Fibroblast of skin of scalp (primary cell): ENCODE measurements around the gene ATP1A3.

Source experiments
- DNase-seq: peaks from one replicate; pipeline ENCODE4 v3.0.0-alpha.2; 2013

ATP1A3 gene

DNA sequence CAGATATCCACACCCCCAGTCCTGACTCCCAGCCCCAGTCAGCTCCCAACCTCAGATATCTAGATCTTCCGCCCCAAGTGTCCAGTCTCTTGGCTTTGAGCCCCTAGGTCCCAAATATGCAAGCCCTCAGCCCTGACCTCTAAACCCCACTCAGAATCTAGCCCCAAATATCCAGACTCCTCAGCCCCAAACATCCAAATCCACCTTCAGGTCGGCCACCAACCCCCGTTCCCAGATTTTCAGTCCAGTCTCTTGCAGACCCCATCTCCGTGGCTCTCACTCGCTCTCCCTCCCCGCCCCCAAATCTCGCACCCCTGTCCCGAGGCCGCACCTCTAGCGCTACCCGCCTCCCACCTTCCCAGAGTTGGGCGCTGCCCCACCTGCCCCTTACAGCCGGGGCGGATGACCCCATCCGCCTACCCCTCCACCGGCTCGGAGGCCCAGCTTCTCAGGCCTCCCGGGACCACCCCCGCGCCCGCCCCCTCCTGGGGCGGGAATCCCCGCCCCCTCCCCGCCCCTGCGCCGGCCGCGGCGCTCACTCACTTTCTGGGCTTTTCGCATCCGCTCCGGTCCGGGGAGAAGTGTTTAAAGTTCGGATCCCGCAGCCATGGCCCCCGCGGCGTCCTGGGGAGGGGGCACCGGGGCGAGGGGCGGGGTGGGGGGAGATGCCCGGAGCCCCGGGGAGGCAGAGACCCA lies 66.4 kb downstream of the ATP1A3 start:
- DNase-seq: no peak

DNA sequence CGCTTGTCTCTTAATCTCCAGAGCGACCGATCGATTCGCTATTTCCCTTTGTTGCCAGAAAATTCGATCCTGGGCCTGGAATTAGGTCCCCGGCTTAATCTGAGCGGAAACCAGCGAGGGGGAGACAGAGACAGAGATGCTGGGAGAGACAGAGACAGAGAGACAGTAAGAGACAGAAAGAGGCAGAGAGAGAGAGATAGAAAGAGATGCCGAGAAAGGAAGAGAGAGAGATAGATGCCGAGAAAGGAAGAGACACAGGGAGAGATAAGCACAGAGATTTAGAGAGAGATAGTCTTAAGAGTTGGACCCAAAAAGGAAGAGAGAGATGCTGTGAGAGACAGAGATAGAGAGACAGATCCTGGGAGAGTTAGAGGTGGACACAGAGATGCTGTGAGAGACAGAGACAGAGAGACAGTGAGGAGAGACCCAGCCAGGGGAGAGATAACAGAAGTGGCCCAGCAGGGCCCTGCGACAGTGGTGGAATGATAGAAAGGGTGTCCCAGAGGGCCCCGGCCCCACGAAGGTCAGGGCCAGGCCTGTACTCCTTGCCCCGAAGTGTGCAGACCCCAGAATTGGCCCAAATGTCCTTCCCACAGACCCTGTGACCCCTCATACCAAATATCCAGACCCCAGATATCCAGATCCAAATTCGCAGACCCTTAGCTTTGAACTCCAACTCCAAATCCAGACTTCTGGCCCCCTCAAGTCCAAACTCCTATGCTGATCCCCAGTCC lies 67.1 kb downstream of the ATP1A3 start:
- DNase-seq: no peak

DNA sequence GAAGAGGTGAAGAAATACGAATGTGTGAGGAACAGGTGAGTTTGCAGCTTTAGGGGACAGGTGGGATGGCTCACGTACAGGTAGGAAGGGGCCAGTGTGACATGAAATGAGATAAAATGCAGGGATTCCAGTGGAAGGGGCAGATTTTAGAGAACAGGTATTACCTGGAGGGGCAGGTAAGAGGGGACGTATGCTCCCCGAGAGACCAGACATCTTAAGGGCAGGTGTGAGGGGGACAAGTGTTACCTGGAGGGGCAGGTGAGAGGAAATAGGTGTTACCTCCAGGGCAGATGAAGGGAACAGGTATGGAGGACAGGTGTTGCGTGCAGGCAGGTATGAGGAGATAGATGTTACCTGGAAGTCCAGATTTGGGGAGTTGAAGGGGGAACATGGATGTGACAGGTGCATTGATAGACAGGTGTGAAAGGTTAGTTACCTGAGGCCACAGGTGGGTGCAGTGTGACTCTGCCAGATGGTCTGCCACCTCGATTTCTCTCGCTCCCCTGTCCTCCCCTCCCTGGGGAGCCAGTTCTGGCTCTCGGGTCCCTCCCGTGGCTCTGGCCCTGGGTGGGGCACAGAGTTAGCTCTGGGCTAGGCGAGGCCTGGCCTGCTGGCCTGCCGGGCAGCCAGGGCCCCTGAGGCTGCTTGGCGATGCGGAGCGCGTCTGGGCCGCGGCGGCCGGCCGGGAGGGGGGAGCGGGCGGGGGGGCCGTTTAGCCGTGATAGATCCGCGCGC lies 67.8 kb downstream of the ATP1A3 start:
- DNase-seq: no peak

DNA sequence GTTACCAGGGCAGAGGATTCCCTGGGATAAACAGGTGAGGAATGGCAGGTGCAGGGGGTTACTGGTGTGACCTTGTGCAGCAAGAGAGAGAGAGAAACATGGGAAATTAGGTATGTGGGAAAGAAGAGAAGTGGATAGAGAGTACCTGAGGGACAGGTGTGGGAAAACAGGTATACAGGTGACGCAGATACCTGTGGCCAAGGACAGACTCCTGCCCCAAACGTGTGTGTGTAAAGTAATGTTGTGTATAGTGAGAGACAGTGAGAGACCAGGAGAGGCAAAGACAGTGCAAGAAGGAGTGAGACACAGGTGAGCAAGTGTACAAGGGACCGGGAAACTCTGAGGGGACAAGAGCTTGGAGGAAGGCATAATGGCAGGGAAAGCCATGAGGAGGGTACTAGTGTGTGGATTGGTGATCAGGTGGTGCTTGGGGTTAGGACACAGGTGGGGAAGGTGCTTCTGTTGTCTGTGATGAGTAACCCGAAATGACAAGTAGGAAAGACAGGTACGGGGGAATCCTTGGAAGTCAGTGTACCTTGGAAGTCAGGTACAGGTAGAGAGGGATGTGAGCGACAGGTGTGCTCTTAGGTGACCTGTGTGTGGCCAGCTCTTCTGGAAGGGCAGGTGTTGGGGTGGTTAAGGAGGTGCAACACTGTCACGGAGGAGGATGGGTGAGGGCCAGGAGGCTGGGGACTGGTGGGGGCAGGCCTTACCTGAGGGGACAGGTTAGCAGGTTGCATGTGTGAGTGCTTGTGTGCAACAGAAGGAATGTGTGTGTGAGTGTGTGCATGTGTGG lies 68.6 kb downstream of the ATP1A3 start:
- DNase-seq: no peak

DNA sequence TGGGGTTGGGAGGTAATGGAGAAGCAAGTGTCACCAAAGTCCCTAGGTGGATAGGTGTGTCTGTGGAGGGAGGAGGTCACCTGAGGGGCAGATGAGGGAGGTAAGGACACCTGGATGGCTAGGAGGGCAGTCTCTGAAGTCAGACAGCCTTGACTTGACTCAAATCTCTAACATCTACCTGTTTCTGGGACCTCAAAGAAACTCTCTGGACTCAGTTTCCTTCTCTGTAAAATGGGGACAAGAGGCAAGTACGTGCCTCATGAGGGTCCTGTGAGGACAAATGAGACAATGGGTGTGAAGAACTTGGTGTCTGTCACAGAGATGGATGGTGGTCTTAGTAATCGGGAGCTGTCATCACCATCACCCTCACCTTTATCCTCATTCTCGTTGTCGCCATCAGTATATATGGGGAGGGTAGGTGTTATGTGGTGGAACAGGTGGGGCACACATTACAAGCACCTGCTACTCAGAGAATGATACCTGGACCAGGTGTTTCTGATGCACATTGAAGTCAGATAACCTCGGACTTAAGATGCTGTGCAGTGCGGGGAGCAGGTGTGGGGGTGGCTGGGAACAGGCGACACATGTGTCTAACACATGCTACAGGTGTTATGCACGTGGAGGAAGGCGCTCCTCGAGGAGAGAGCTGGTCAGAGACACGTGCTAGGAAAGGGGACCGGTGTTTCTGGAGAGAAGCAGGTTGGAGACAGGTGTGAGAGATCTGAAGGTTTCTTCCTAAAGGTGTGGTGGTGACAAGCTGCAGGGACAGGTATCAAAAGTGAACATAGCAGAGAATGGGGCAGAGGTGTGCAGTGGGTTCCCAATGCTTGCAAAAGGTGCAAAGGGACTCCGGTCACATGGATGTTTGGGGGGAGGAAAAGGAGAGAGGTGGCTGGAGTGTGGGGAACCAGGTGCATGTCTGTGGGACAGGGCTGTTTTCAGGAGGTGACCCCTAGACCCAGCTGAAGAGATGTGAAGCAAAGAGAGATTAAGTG lies 69.6 kb downstream of the ATP1A3 start:
- DNase-seq: no peak

DNA sequence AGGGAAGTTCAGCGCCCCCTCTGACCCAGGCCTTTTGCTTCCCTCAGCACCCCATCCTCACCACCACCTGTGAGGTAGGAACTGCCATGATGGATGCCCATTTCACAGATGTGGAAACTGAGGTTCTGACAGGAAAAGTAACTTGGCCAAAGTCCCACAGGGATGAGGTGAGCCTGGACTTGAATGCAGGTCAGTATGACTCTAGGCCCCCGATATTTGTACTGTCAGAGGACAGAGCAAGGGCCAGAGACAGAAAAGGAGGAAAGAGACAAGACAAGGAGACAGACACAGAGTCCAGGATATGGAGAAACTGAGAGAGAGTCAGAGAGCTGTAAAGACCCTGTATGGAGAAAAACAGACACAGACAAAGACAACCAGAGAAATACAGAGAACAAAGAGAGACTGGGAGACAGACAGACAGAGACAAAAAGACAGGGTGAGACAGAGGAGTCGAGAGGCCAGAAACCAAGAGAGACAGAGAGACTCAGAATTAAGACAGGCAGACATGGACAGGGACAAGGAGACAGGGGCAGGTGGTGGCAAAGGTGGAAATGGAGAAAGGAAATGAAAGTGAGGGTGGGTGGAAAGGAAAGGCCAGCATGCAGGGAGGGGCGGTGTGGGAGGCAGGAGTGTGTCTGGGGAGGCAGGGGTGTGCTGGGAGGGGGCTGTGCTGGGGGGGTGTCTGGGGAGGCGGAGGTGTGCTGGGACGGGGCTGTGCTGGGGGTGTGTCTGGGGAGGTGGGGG lies 70.8 kb downstream of the ATP1A3 start:
- no peak for DNase-seq

DNA sequence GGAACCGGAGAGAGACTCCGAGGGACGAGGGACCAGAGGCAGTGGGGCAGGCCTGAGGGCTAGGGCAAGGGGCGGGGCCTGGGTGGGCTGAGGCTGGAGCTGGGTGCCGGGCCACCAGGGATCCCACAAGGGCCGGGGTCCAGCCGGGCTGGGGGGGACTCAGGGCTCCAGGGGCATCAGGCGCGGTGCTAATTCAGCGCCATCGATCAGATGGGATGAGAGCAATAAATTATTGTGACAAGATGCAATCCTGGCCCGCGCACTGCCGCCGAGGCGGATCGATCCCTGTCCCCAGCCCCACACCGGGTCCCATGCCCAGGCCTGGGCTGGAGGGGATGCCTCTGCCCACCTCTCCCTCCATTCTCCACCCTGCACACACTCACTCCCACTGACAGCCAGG lies 71.4 kb downstream of the ATP1A3 start:
- DNase-seq: no peak

DNA sequence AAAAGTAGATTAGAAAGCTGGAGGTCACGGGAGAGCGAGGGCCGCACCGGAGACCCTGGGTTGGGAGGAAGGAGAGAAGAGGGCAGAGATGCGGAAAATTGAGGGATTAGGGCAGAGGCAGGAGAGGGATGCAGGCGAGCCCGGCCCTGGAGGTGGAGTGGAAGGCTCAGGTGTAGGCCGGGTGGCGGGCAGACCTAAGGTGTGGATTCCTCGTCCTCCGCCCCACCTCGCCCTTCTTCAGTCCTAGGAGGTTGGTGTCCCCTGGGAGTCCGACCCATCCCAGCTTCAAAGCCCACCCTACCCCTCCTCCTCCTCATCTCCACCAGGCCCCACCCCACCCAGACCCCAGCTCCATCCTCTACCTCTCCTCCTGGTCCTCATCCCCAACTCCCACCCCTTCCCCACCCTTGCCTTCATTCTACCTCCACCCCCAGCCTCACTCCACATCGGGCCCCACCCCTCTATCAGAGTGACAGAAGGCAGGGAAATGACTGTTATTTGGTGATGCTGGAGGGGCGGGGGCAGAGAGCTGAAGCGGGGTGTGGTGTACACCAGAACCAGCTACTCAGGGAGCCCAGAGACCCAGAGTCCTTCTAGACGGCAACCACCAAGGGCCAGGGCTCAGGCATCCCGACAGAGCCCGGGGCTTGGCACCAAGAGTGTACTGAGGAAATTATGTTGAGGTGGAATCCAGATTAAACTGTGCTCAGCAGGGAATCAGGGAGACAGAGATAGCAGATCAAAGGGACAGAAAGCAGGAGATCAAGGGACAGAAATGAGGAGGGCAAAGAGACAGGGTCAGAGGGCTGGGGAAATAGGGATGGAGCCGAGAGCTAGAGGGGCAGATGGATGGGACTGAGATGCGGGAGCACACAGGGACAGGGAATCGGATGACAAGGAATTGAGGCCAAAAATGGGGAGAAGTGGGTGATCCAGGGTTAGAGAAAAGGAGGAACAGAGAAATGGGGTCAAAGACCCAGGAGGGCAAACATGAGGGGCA lies 72.2 kb downstream of the ATP1A3 start:
- no peak for DNase-seq

DNA sequence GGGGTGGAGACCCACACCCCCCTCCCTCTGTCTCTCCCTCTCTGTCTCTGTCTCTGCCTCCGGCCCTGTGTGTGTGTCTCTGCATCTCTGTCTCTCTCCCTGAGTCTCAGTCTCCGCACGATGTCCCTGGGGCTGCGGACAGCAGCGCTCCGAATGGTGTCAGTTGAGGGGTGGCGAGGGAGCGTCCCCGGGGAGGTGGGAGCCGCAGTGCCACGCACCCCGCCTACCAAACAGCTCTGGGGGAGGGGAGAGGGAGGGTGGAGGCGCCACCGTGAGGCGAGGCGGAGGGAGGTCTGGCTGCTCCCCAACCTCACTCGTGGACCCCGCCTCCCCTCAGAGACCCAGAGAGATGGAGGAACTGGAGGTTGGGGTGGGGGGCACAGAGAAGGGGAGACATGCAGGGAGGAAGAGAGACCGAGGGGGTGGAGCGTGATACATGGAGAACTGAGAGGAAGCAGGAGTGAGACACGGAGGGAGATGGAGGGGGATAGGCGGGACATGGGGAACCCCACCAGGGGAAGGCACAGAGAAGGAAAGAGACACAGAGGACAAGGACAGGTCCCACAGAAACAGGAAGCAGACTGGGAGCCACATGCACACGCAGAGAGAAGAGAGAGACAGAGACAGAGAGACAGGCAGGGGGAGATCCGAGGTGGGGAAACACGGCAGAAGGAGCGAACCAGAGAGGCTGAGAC lies 73.0 kb downstream of the ATP1A3 start:
- no peak for DNase-seq

DNA sequence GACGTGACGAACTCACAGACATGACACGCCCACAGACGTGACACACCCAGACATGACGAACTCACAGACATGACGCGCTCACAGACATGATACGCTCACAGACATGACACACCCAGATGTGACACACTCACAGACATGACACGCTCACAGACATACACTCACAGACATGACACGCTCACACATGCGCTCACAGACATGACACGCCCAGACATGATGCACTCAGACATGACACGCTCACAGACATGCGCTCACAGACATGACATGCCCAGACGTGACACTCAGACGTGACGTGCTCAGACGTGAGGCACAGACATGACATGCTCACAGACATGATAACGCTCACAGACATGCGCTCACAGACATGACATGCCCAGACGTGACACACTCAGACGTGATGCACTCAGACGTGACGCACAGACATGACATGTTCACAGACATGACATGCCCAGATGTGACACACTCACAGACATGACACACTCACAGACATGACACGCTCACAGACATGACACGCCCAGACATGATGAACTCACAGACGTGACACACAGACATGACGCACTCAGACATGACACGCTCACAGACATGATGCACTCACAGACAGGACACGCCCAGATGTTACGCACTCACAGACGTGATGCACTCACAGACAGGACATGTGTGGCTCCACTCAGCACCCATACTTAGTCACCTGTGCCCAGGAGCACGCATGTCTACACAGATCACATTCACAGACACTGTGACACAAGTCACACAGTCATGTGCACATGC lies 73.9 kb downstream of the ATP1A3 start:
- DNase-seq: no peak

DNA sequence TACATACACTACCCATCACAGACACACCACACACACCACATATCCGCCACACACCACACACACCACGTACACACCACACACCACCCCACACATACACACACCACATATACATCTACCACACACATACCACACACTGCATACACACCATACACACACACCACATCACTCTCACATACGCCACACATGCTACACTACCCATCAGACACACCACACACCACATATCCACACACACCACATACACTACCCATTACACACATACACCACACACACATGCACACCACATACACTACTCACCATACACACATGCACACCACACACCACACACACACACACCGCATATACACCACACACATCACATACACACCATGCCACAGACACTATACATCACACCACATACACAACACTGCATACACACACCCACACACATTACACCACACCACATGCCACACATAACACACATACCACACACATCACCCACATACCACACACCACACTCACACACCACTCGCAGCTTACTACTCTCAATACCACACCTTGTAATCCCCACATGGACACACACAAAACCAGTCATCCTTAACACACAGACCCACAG lies 75.3 kb downstream of the ATP1A3 start:
- DNase-seq: peak; percentile 22

DNA sequence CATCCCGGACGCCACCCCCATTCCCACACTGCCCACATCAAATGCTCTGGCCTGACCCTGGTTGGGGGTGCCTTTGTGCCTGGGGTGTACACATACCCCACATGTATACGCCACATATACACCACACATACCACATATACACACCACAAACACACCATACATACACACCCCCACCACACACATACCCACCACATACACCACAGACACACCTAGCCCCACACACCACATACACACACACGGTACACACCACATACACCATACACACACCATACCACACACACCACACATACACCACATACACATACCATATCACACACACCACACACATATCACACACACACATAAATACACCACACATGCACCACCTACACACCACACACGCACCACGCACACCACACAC lies 75.9 kb downstream of the ATP1A3 start:
- no peak for DNase-seq

DNA sequence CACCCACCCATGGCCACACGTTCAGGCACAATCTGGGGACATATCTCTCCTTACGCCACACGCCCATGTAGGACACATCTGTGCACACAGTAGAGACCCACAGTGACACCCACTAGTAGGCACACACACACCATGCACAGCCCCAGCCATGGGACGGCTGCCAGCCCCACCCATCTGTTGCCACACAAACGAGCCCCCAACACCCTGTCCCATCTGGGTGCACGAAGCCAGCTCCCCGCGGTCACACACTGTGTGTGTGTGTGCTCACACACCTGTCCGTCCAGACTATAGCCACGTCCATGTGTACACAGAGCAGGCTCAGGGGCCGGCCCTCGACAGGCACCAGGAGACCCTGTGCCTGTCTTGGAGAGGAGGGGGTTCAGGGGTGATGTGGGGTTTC lies 76.4 kb downstream of the ATP1A3 start:
- no peak for DNase-seq
